HG02938 (cell line): ENCODE measurements around the gene GP1BA.

Experiments used
- ATAC-seq: cut with Tn5 transposase; IDR thresholded peaks from one replicate; pipeline ENCODE4 v1.9.1; 2021; ENCODE audit warnings: mild to moderate bottlenecking, moderate library complexity; ENCODE audit not compliant: unreplicated experiment

The GP1BA gene

DNA sequence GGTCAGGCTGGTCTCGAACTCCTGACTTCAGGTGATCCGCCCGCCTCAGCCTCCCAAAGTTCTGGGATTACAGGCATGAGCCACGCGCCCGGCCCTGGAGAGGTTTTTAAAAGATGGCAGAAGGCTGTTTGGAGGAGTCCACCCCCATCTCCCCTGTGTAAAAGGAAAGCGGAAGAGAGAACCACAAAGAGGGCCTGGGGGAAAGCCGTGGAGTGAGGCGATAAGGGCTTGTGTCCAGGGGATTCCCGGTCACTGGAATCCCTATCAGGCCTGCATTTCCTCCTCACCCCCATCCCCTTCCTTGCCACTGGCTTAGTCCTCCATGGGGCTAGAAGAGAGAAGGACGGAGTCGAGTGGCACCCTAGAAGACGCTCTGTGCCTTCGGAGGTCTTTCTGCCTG, at the start of gene GP1BA:
GP1BA (plus strand) TSS at position 315 of the 400 bp plus-strand sequence. CDS start 328 bp downstream, outside the sequence.
- no peak for ATAC-seq

DNA sequence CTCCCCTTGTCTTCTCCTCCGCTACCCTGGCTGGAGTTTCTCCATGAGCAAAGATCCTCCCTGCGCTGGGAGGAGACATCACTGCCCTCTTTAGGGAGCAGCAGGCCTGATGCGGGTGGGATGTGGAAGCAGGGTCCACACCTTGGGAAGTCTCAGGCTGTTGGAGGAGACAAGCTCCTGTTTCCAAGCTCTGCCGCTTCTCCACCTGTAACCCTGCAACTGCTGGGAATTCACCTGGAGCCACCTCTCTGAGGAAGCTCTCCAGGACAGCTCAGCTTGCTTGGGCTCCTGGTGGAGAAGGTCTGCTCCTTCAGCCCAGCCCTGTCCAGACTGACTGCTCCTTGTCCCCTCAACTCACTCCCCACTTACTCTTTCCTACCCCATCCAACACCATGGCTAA, 47.6 kb upstream of the GP1BA start:
- ATAC-seq = no peak

DNA sequence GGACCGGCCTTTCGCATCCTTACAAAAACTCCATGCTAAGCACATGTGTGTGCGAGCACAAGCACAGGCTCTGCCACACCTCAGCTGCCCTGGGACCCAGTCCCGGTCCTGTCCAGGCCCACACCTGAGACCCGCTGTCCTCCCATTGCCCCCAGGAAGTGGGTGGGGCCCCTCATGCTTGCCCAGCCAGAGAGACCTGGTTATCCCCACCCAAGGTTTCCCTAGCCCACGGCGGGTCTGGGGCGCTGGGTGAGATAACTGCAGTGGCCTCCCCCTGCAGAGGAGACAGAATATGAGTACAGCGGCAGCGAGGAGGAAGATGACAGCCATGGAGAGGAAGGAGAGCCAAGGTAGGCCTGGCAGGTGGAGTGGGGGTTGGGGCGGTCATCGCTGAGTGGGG, 45.2 kb upstream of the GP1BA start:
- no peak for ATAC-seq

DNA sequence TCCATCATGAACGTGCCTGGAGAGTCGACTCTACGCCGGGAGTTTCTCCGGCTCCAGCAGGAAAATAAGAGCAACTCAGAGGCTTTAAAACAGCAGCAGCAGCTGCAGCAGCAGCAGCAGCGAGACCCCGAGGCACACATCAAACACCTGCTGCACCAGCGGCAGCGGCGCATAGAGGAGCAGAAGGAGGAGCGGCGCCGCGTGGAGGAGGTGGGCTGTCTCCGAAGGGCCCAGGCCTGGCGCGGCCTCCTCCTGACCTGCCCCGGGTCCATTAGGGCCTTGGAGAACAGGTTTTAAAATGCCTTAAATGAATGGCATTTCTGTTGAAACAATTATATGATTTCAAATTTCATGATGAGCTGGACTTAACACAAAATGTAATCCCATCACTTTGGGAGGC, 44.5 kb upstream of the GP1BA start:
- ATAC-seq = no peak

DNA sequence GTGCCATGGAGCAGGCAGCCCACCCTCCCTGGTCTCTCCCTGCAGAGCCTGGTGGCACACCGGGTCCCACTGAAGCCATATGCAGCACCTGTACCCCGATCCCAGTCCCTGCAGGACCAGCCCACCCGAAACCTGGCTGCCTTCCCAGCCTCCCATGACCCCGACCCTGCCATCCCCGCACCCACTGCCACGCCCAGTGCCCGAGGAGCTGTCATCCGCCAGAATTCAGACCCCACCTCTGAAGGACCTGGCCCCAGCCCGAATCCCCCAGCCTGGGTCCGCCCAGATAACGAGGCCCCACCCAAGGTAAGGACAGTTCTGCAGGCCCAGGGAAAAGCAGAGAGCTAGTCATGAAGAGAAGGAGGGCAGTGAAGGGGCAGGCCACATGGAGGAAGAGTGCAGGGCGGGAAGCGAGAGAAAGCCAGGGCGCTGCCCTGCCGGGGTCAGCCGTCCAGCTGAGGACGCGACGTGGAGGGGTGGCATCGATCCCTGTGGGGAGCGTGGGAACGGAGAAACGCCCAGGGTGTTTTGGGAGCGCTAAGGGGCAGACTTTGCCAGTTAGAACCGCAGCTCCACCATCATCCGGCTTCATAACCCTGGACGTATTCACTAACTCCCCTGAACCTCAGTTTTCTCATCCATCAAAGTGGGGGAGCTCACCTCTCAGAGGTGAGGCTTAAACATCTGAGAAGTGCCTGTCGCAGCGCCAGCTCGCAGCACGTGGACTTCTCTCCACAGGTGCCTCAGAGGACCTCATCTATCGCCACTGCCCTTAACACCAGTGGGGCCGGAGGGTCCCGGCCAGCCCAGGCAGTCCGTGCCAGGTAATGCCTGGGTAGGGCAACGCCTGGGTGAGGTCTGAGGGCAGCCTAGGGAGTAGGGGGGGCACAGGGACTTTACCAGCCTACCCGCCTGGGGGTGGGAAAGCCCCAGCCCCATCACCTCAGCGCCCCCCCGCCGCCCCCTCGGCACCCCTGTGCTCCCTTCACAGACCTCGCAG, 40.4 kb upstream of the GP1BA start:
- ATAC-seq = no peak

DNA sequence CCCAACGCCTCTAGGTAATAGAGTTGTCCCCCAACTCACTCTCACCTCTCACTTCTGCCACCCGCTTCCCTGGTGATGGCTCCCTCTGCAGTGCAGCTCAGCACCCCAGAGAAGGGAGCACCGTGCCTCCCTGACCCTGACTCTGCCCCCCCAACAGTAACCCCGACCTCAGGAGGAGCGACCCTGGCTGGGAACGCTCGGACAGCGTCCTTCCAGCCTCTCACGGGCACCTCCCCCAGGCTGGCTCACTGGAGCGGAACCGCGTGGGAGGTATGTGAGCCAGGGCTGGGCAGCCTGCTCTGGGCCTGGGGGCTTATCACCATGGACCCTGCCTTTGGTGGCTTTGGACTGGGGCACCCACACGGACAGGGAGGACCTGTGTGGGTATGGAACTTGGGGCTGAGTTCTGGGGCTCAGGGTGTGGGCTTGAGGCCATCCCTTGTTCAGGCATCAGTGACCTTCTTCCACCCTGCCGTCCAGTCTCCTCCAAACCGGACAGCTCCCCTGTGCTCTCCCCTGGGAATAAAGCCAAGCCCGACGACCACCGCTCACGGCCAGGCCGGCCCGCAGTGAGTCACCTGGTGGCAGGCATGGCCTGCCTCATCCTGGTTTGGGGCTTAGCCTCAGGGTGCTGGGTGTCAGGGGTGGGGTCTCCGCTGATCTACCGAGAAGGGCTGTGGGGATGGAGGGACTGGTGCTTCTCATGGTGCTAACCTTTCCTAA, 39.4 kb upstream of the GP1BA start:
- ATAC-seq = no peak

DNA sequence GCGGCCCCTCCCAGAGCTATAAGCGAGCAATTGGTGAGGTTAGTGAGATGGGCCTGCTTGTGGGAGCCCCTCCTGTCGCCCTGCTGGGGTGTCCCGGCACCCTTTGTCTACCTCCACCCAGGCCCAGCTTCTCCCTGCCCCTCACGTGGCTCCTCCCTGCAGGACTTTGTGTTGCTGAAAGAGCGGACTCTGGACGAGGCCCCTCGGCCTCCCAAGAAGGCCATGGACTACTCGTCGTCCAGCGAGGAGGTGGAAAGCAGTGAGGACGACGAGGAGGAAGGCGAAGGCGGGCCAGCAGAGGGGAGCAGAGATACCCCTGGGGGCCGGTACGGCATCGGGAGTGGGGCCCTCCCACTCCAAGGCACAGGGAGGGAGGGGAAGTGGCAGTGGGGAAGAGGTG, 38.8 kb upstream of the GP1BA start:
- no peak for ATAC-seq

DNA sequence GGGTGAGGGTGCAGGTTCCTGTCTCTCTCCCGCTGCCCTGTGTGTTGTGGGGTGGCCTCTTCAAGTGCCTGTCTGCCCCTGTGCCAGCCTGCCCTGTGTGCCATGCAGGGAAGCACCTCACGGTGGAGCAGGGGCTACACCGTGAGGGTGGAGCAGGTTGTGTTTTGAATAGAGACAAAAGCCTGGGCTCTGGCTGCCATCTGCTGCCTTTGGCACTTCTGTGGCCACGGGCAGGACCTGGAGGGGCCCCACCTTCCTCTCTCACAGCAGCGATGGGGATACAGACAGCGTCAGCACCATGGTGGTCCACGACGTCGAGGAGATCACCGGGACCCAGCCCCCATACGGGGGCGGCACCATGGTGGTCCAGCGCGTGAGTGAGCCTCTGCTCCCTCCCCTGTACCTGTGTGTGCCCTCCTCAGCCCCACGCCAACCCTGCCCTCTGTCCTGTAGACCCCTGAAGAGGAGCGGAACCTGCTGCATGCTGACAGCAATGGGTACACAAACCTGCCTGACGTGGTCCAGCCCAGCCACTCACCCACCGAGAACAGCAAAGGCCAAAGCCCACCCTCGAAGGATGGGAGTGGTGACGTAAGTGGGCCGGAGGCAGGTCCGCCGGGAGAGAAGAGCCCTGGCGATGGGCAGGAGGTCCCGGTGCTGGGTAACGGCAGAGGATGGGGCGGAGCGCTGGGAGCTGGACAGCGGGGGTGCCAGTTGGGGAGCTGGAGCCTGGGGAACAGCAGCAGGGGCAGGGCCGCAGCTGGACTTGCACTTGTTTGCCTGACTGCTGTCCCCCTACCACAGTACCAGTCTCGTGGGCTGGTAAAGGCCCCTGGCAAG, 38.1 kb upstream of the GP1BA start:
- ATAC-seq = no peak

DNA sequence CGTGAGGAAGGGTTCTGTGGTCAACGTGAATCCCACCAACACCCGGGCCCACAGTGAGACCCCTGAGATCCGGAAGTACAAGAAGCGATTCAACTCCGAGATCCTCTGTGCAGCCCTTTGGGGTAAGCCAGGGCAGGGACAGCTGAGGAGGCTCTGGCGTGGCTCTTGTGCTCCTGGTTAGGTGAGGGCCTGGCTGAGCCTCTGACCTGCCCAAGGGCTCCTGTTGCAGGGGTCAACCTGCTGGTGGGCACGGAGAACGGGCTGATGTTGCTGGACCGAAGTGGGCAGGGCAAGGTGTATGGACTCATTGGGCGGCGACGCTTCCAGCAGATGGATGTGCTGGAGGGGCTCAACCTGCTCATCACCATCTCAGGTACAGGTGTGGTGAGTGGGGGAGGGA, 37.0 kb upstream of the GP1BA start:
- ATAC-seq = no peak

DNA sequence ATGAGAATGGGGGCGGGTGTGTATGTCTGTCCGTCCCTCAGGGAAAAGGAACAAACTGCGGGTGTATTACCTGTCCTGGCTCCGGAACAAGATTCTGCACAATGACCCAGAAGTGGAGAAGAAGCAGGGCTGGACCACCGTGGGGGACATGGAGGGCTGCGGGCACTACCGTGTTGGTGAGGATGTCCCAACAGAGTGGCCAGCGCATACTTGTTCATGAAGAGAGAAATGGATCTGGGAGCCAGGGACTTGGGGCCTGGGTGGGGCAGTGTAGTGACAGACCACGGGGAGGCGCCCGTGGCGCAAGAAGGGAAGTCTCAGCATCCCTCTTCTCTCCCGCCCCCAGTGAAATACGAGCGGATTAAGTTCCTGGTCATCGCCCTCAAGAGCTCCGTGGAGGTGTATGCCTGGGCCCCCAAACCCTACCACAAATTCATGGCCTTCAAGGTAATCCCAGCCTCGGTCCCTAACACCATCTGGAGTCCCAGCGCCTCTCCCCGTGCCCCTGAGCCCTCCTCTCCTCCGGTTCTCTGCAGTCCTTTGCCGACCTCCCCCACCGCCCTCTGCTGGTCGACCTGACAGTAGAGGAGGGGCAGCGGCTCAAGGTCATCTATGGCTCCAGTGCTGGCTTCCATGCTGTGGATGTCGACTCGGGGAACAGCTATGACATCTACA, 36.3 kb upstream of the GP1BA start:
- ATAC-seq = no peak

DNA sequence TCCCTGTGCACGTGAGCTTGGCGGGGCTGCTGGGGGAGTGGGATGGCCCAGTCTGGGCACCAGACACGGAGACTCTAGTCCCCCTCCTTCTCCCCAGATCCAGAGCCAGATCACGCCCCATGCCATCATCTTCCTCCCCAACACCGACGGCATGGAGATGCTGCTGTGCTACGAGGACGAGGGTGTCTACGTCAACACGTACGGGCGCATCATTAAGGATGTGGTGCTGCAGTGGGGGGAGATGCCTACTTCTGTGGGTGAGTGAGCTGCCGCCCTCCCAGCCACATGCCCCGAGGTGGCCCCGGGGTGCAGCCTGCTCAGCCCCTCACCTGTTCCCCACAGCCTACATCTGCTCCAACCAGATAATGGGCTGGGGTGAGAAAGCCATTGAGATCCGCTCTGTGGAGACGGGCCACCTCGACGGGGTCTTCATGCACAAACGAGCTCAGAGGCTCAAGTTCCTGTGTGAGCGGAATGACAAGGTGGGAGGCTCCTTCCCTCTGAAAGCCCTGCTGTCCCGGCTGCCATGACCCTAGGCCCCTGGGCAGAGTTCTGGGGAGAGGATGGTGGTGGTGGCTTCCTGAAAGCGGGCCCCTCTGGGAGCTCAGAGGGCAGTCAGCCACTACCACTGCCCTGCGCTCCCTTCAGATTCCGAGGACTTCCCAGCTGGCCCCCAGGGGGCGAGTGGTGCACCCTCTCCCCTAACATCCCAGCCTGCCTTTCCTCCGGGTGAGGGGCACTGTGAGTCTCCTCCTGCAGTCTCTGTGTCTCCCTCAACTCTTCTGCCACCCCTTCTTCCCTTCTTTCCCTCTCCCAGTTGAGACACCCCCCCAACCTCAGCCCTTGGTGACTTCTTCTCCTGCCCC, 35.5 kb upstream of the GP1BA start:
- no peak for ATAC-seq

DNA sequence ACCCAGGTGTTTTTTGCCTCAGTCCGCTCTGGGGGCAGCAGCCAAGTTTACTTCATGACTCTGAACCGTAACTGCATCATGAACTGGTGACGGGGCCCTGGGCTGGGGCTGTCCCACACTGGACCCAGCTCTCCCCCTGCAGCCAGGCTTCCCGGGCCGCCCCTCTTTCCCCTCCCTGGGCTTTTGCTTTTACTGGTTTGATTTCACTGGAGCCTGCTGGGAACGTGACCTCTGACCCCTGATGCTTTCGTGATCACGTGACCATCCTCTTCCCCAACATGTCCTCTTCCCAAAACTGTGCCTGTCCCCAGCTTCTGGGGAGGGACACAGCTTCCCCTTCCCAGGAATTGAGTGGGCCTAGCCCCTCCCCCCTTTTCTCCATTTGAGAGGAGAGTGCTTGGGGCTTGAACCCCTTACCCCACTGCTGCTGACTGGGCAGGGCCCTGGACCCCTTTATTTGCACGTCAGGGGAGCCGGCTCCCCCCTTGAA, 34.8 kb upstream of the GP1BA start:
- no peak for ATAC-seq

DNA sequence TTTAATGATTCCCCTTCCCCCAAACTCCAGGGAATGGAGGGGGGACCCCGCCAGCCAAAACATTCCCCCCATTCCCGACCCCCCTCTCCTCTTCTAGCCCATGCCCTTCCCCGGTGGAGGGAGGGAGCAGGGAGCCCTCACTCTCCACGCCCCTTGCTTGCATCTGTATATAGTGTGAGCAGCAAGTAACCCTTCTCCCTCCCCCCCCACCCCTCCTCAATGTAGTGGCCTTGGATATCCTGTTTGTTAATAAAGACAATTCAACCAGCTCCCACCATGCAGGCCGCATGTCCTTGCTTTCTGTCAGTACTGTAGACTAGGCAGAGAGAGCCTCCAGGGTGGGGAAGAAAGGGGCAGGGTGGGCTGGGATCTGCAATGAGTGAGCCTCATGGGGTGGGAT, 34.3 kb upstream of the GP1BA start:
- ATAC-seq = no peak

DNA sequence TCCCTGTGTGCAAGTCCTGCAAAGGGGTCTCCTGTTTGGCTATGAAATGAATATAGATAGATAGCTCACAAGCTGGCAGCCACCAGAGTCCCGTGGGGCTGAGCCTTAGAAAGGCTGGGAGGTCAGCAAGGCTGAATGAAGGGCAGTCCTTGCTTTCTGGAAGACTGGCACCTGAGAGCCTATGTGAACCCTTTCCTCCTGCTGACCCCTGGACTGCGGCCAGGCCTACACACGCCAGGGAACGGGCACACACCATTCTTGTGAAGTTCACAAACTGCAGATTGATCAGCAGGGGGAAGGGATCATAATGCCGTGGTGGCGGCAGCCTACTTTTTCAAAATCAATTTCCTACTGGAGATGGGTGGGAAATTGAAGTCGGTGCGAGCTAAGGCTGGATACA, 33.7 kb upstream of the GP1BA start:
- ATAC-seq = no peak

DNA sequence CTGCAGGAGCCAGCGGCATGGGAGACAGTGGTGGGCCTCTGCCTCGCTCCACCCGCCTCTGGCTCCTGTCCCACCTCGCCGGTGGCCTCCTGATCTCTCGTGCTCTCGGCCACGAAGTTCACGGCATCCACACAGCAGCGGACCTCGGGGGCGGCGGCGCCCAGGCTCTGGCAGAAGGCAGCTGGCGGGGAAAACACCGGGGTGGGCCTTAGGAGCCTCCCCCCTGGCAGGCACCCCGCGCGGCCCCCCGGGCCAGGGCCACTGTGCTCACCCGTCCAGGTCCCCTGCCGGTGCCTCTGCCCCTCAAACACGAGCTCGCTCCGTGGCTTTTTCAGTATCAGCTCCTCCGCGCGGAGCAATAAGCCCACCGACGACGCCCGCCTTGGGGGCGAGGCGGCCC, 33.1 kb upstream of the GP1BA start:
- no peak for ATAC-seq

DNA sequence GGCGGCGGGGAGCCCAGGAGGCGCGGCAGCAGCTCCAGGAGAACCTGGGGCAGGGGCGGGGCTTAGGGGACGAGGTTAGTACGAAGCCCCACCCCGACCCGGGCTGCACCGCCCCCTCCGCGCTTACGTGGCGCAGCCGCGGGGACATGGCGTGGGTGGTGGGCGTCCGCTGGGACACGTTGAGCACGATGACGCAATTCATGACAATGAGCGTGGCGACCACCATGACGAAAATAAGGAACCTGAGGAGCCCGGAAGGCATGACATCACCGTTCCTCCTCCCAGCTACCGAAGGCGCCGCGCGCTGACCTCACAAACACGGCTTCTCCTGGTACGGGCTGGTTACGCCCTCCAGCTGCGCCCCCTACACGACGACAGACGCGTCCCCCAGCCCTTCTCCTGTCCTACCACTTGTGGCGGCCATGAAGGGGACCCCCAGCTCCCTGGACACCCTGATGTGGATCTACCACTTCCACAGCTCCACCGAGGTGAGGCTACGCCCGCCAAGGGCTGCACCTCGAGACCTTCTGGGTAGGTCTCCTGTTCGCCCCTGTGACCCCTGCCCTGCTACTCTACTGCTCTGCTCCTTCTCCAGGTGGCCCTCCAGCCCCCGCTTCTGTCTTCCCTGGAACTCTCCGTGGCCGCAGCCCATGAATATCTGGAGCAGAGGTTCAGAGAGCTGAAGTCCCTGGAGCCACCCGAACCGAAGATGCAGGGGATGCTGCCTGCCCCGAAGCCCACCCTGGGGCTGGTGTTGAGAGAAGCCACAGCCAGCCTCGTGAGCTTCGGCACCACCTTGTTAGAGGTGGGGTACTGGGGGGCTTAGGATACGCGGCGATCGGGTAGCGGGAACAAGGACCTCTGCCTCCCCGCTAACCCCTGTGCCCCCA, 32.5 kb upstream of the GP1BA start, which contains the start of gene C17orf107:
C17orf107 (plus strand) TSS at position 196 of the 890 bp plus-strand sequence; CDS start at position 423, 227 bp downstream.
- no peak for ATAC-seq

DNA sequence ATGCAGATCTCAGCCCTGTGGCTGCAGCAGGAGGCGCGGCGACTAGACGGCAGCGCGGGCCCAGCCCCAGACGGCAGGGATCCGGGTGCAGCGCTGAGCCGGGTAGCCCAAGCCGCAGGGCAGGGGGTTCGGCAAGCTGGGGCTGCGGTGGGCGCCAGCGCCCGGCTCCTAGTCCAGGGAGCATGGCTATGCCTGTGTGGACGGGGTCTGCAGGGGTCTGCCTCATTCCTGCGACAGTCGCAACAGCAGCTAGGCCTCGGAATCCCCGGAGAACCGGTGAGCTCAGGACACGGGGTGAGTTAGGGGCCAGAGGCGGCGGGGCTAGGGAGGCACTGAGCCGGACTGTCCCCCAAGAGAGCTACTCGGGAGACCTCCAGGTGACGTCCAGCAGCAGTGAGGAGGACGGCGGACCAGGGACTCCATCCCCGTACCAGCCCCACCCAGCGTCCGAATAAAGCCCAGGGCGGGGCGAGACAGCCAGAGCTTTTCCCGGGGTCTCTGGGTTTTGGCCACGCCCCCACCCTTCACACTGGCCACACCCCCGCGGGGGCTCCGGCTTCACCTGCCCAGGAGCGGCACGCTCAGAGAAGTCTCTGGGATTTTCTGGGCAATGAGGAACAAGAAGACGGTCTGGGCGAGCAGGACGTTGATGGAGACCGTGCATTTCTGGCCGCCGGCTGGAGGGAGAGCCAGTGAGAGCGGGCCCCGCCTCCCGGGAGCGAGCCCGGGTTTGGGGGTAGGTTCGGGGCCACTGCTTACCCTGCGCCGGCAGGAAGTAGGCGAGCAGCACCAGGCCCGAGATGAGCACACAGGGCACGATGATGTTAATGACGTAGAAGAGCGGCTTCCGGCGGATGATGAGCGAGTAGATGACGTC, 31.6 kb upstream of the GP1BA start:
- ATAC-seq = no peak
